K562 (cell line): Measurements from ENCODE around the gene SORBS2. TPM values are rescaled to one million over a fixed set of nuclear protein-coding genes. Genes with fewer than 3 reads are reported as not detected.

Experiments used
- ATAC-seq: fragments of 200-7000 bp; cut with Tn5 transposase; 3 replicates; pipeline ENCODE4 v1.9.1; 2020; ENCODE audit warnings: moderate library complexity
- BruUV-seq: library from RNA; stranded (reverse); fragments of 400-500 nt; replicated peaks from 2 replicates; lab custom pipeline; 2021; lab: Mats Ljungman, UMichigan
- CTCF ChIA-PET: fragments of 300-600 bp; formaldehyde crosslinking; extraction: SDS; loops from one replicate; lab custom pipeline; 2021; ENCODE audit warnings: low intra/inter-chr PET ratio; lab: Yijun Ruan, JAX
- POLR2A ChIA-PET: fragments of 300-600, 350-650 bp; sonication (Branson Sonifier 250); formaldehyde crosslinking; extraction: SDS; loops from one replicate; lab custom pipeline; 2021; ENCODE audit warnings: antibody characterized with exemption, inconsistent platforms; lab: Yijun Ruan, JAX
- DNase-seq, 4 experiments: peaks; one replicate each; pipeline versions ENCODE4 v3.0.0 to v3.0.0-alpha.2; 2011 to 2018; ENCODE audit warnings: low spot score in 3 of 4, mixed read lengths in 3 of 4; ENCODE audit errors: extremely low read depth in 1 of 4
- FAIRE-seq: peaks from 2 replicates; lab custom pipeline; 2011; peaks lifted over from hg19 to GRCh38; lab: Jason Lieb, UNC
- H2AFZ ChIP-seq: 2 replicates; pipeline ENCODE4 v1.6.0; 2011; ENCODE audit warnings: low read depth, low read length, control low read depth, inconsistent platforms
- H3K27ac ChIP-seq: fragments of 200-600 bp; 3 replicates; pipeline ENCODE4 v1.8.0; 2011; ENCODE audit warnings: low read depth, mild to moderate bottlenecking, control low read depth, inconsistent platforms, low read length, moderate library complexity, mixed read lengths; ENCODE audit errors: extremely low read depth
- H3K27me3 ChIP-seq, 2 experiments: fragments of 300-600 bp in 1 of 2; 2 replicates in 1 of 2; 3 replicates in 1 of 2; pipeline versions ENCODE4 v1.6.0 to v1.8.0; 2011; ENCODE audit warnings: inconsistent platforms in 2 of 2, low read length in 2 of 2, mild to moderate bottlenecking in 1 of 2, mixed read lengths in 1 of 2, moderate library complexity in 1 of 2; ENCODE audit not compliant: control insufficient read depth in 2 of 2, insufficient read depth in 2 of 2
- H3K36me3 ChIP-seq: fragments of 300-600 bp; 3 replicates; pipeline ENCODE4 v1.8.0; 2011; ENCODE audit warnings: mild to moderate bottlenecking, low read length, inconsistent platforms; ENCODE audit not compliant: control insufficient read depth, insufficient read depth
- H3K4me1 ChIP-seq, 2 experiments: fragments of 200-600 bp in 1 of 2; replicated peaks in 1 of 2; 2 replicates in 1 of 2; 3 replicates in 1 of 2; pipeline versions ENCODE4 v1.5.1 to v1.8.0; 2011; ENCODE audit warnings: inconsistent platforms in 2 of 2, low read length in 2 of 2, mild to moderate bottlenecking in 1 of 2, mixed read lengths in 1 of 2, moderate library complexity in 1 of 2; ENCODE audit not compliant: control insufficient read depth in 2 of 2, insufficient read depth in 2 of 2
- H3K4me2 ChIP-seq: 2 replicates; pipeline ENCODE4 v1.6.1; 2011; ENCODE audit warnings: low read length, control low read depth, inconsistent platforms, mixed read lengths; ENCODE audit not compliant: insufficient read depth
- H3K4me3 ChIP-seq: fragments of 200-600 bp; sonication (generic), shearing (Covaris generic); 2 replicates; pipeline ENCODE4 v1.5.1; 2016; ENCODE audit warnings: control low read depth, inconsistent platforms
- H3K79me2 ChIP-seq: fragments of 200-600 bp; 3 replicates; pipeline ENCODE4 v1.8.0; 2011; ENCODE audit warnings: low read length, inconsistent platforms; ENCODE audit not compliant: control insufficient read depth, insufficient read depth
- H3K9ac ChIP-seq, 2 experiments: 2 replicates each; pipeline versions ENCODE4 v1.6.0 to v1.6.1; 2011; ENCODE audit warnings: low read depth in 2 of 2, low read length in 2 of 2, control low read depth in 1 of 2, inconsistent platforms in 1 of 2, mild to moderate bottlenecking in 1 of 2, mixed read lengths in 1 of 2; ENCODE audit not compliant: insufficient read depth in 1 of 2
- H3K9me1 ChIP-seq: one replicate; pipeline ENCODE4 v1.6.0; 2011; ENCODE audit warnings: inconsistent platforms, mild to moderate bottlenecking, low read length, moderate library complexity; ENCODE audit not compliant: control insufficient read depth, insufficient read depth
- H3K9me3 ChIP-seq: replicated peaks from 2 replicates; pipeline ENCODE4 v1.5.1; 2011; ENCODE audit warnings: low read depth, low read length, inconsistent platforms; ENCODE audit not compliant: control insufficient read depth, insufficient read depth
- H4K20me1 ChIP-seq: replicated peaks from 2 replicates; pipeline ENCODE4 v1.6.1; 2011; ENCODE audit warnings: low read length, inconsistent platforms, mixed read lengths; ENCODE audit not compliant: control insufficient read depth, insufficient read depth
- DPF2 ChIP-seq: fragments of 450-650 bp; IDR thresholded peaks from 2 replicates; pipeline ENCODE4 v1.6.1; 2016
- FUS ChIP-seq: fragments of 200-400 bp; formaldehyde crosslinking; optimal IDR thresholded peaks from 2 replicates; pipeline ENCODE3; 2017; ENCODE audit warnings: low read depth, low read length
- GATA2 ChIP-seq: sonication (generic); formaldehyde crosslinking; IDR thresholded peaks from 2 replicates; pipeline ENCODE4 v1.4.0; 2020; ENCODE audit warnings: mild to moderate bottlenecking, missing genetic modification reagents
- HCFC1 ChIP-seq: IDR thresholded peaks from 2 replicates; pipeline ENCODE4 v1.6.1; 2012; ENCODE audit warnings: low read depth, low read length, improper control_type of control experiment
- KHSRP ChIP-seq: fragments of 450-650 bp; IDR thresholded peaks from 2 replicates; pipeline ENCODE4 v1.6.1; 2017
- PML ChIP-seq: IDR thresholded peaks from 2 replicates; pipeline ENCODE4 v1.6.1; 2012; ENCODE audit warnings: low read length, inconsistent platforms
- POLR2A ChIP-seq: fragments of 450-650 bp; conservative IDR thresholded peaks from 2 replicates; pipeline ENCODE4 v1.6.1; 2016
- PRPF4 ChIP-seq: fragments of 200-400 bp; formaldehyde crosslinking; IDR thresholded peaks from one replicate; pipeline ENCODE4 v1.6.1; 2017; ENCODE audit warnings: low read length, low read depth, mild to moderate bottlenecking; ENCODE audit not compliant: insufficient read depth, poor library complexity, severe bottlenecking
- SLC30A9 ChIP-seq: fragments of 250-450 bp; sonication (Bioruptor Pico); IDR thresholded peaks from 2 replicates; pipeline ENCODE4 v1.8.0; 2022; ENCODE audit warnings: mild to moderate bottlenecking, moderate library complexity
- SRSF1 ChIP-seq: fragments of 200-400 bp; formaldehyde crosslinking; IDR thresholded peaks from 2 replicates; pipeline ENCODE4 v1.6.1; 2017; ENCODE audit warnings: mild to moderate bottlenecking, low read depth, low read length, moderate library complexity
- ZBTB2 ChIP-seq: fragments of 450-650 bp; IDR thresholded peaks from 2 replicates; pipeline ENCODE4 v1.6.1; 2016; ENCODE audit warnings: antibody characterized with exemption
- ZBTB49 ChIP-seq: sonication (generic); formaldehyde crosslinking; IDR thresholded peaks from 2 replicates; pipeline ENCODE4 v1.8.0; 2022; ENCODE audit warnings: missing genetic modification reagents, mild to moderate bottlenecking, borderline replicate concordance
- WGBS: fragments of 100-300 bp; shearing (Covaris generic); methylation state at CpG from one replicate; pipeline ENCODE4 v1.1.6; 2016; ENCODE audit warnings: low coverage, mixed read lengths; ENCODE audit not compliant: insufficient coverage; ENCODE audit errors: missing lambda C conversion rate; 5-methylcytosine and 5-hydroxymethylcytosine counted together
- in situ Hi-C: fragments of 300-500 bp; cut with MboI; formaldehyde crosslinking; loops from 4 replicates; pipeline ENCODE4 v1.15.0; 2018; ENCODE audit warnings: inconsistent platforms, mixed read lengths
- intact Hi-C: fragments of 100-400 bp; cut with micrococcal nuclease; formaldehyde crosslinking; loops from 2 replicates; pipeline ENCODE4 v1.14.2; 2022
- polyA plus RNA-seq, 8 experiments: library from polyadenylated mRNA; depleted of rRNA in 4 of 8; stranded (reverse) in 5 of 8; unstranded in 3 of 8; fragments of >200 nt; fragmentation: Nextera tagmentation in 2 of 8; fragmentation: Illumina TruSeq in 1 of 8; extraction: Ambion mirVana in 2 of 8; extraction: Trizol in 1 of 8; gene quantifications; 2 replicates each; pipeline versions ENCODE4 v1.2.1 to v1.2.3, GENCODE V29; 2011 to 2014; ENCODE audit warnings: inconsistent platforms in 1 of 8, missing spikeins in 1 of 8
- total RNA-seq, 7 experiments: library from RNA; depleted of rRNA in 6 of 7; stranded (reverse); fragments of >200 nt in 6 of 7; fragmentation: Illumina TruSeq in 2 of 7; extraction: Trizol in 2 of 7; gene quantifications; 2 replicates each; pipeline versions ENCODE4 v1.2.1 to v1.2.3, GENCODE V29; 2011 to 2021; ENCODE audit warnings: low replicate concordance in 1 of 7

Gene SORBS2
- total and polyA plus RNA-seq, 9 of the 15 experiments (the other 6 are each of a cell fraction or from before 2014, with no cell fraction given) = 0.29 TPM; not detected in 8

GRCh38 chr4:185624259-185624589 is 187.8 kb downstream of the SORBS2 start:
- CTCF ChIA-PET = no interaction called here
- POLR2A ChIA-PET = no interaction called here
- intact Hi-C loops = no loop called here
- in situ Hi-C loops = no loop called here
- TF ChIP-seq PRPF4 (no peak), ZBTB49 (CRISPR knock-in tag) (no peak), ZBTB2 (no peak), POLR2A (no peak), GATA2 (no peak), SRSF1 (no peak), FUS (no peak), KHSRP (no peak), PML (no peak), SLC30A9 (CRISPR knock-in tag) (no peak), DPF2 (no peak), HCFC1 (no peak)
- BruUV-seq = no TSS peak
- Histone ChIP-seq H3K79me2 (no peaks in the 10 kb centered on the region), H3K4me2 (no peak overlapping the region), H3K4me3 (no peak overlapping the region), H4K20me1 (no peaks in the 10 kb centered on the region), H3K4me1 (no peaks in the 10 kb centered on the region), H3K9me3 (no peaks in the 10 kb centered on the region), H3K27ac (no peak overlapping the region), H3K36me3 (no peaks in the 10 kb centered on the region), H3K9ac (no peak overlapping the region), H2AFZ (no peak overlapping the region), H3K27me3 (peaks cover 18 to 38% of the 10 kb centered on the region in 2 experiments), H3K9me1 (no peaks in the 10 kb centered on the region)
- FAIRE-seq (no peak), ATAC-seq (no peak), DNase-seq (no peak)
- WGBS = 1% methylated on average over 10 of the region's 10 CpGs
